GM12875 (cell line): Measurements from ENCODE around the gene SPDYE4.
"Not testable (repeated sequence)": the region's sequence is repeated elsewhere in the genome, so short reads cannot be mapped to it uniquely, and the experiment has no call there.

Source experiments
- H3K4me3 ChIP-seq: one replicate; pipeline ENCODE4 v1.5.1; 2011; ENCODE audit warnings: low read depth, low read length, control low read depth
- TF ChIP-seq, protein P1 (sequence below): IDR thresholded peaks from 2 replicates; pipeline ENCODE4 v1.5.1; 2011; ENCODE audit warnings: low read depth, mild to moderate bottlenecking, control low read depth, inconsistent platforms, low read length, moderate library complexity, borderline replicate concordance; ENCODE audit not compliant: insufficient read depth

The SPDYE4 gene, protein sequence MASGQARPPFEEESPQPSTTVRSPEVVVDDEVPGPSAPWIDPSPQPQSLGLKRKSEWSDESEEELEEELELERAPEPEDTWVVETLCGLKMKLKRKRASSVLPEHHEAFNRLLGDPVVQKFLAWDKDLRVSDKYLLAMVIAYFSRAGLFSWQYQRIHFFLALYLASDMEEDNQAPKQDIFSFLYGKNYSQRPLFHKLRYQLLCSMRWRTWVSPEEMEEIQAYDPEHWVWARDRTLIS

DNA sequence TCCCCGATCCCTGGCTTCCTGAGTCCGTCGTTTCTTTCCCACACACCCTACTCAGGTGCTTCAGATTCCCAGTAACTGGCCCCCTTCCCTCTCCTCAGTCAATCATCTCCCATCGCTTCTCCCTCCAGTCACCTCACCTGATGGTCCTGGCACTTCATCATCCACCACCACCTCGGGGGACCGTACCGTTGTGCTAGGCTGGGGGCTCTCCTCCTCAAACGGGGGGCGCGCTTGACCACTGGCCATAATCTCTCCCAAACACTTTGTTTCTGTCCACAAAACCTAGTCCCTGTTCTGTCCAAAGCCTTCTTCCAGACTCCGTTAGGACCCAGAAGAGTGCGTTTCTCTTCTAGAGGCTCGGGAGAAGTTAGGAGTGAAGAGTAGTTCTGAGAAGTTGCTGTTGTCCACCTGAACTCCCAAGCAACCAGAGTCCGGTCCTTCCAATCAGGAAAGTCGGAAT is at the start of gene SPDYE4:
TSS of gene SPDYE4 (minus strand) at position 410 of the 460 bp plus-strand sequence. CDS start at position 246, 164 bp downstream.
- TF ChIP-seq, protein P1, sequence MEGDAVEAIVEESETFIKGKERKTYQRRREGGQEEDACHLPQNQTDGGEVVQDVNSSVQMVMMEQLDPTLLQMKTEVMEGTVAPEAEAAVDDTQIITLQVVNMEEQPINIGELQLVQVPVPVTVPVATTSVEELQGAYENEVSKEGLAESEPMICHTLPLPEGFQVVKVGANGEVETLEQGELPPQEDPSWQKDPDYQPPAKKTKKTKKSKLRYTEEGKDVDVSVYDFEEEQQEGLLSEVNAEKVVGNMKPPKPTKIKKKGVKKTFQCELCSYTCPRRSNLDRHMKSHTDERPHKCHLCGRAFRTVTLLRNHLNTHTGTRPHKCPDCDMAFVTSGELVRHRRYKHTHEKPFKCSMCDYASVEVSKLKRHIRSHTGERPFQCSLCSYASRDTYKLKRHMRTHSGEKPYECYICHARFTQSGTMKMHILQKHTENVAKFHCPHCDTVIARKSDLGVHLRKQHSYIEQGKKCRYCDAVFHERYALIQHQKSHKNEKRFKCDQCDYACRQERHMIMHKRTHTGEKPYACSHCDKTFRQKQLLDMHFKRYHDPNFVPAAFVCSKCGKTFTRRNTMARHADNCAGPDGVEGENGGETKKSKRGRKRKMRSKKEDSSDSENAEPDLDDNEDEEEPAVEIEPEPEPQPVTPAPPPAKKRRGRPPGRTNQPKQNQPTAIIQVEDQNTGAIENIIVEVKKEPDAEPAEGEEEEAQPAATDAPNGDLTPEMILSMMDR, result no peak

DNA sequence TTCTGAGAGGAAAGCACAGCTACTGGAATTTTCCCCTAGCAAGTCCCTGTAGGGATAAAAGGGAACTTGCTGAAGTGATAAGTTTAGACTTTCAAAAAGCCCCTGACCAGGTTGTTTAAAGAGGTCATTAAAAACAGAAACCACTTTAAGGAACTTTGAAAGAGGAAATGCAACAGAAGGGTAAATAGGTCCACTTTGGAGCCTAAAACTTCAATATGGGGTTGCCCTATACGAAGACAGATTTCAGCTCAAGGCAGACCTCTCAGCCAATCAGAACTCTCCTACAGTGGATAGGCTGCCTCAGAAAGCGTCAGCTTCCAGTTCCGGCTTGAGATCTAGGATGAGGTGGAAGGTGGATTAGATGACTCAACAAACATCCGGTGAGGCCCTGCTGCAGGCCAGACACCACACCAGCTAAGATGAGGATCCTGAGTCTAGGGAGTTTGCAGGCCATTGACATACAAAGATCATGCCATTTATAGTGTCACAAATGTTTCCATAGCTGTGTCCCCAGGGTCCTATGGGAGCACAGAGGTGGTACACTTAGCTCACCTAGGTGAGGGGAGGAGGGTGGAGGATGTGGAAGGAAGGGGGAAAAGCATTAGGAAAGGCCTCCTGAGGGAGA is 48.7 kb upstream of the SPDYE4 start:
- no peak overlapping the region for H3K4me3 ChIP-seq
- TF ChIP-seq, protein P1, result no peak

More for the DNA sequence above, at the start of gene SPDYE4:
- H3K4me3 ChIP-seq, result no peak within 1 kb of the TSS

DNA sequence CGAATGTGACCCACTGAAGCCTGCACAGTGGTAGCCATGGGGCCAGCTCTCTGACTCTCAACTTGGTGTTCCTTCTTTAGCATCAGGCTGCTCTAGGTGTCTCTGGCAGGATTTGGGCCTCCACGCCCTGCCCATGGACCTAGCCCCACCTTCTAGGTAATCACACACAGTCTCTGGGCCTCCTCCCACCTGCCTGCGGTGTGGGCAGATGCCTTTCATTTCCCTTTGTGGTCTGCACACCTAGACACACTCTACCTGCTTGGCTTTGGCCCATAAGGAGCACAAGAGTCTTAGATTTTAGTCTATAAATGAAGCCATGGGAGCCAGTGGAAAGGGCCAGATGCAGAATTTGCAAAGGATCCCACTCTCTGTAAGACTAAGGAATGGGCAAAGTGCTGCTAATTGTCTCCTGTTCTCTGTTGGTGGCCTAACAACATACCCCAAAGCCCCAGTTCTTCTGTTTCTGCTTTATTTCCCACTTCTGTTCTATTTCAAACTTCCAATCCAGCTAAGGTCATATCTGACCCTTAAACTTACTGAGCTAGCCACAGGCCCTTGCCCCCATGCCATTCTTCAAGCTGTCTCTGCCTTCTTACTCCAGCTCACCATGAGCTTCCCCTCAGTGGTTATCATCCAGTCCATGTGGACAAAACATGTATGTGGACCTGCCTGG is 48.0 kb upstream of the SPDYE4 start:
- TF ChIP-seq, protein P1, result no peak
- H3K4me3 ChIP-seq, result no peak overlapping the region

DNA sequence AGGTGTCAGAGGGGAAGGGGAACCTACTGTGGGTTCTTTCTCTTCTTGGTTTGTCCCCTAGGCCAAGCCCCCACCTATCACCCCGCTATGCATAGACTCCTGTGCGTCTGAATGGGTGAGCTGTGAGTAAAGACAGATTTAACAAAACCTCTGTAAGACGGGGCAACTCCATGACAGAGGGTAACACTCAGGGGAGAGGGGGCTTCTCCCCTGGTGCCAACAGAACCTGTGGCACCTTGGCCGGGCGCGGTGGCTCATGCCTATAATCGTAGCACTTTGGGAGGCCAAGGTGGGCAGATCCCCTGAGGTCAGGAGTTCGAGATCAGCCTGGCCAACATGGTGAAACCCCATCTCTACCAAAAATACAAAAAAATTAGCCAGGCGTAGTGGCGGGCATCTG is 47.0 kb upstream of the SPDYE4 start:
- H3K4me3 ChIP-seq, result not testable (repeated sequence)

DNA sequence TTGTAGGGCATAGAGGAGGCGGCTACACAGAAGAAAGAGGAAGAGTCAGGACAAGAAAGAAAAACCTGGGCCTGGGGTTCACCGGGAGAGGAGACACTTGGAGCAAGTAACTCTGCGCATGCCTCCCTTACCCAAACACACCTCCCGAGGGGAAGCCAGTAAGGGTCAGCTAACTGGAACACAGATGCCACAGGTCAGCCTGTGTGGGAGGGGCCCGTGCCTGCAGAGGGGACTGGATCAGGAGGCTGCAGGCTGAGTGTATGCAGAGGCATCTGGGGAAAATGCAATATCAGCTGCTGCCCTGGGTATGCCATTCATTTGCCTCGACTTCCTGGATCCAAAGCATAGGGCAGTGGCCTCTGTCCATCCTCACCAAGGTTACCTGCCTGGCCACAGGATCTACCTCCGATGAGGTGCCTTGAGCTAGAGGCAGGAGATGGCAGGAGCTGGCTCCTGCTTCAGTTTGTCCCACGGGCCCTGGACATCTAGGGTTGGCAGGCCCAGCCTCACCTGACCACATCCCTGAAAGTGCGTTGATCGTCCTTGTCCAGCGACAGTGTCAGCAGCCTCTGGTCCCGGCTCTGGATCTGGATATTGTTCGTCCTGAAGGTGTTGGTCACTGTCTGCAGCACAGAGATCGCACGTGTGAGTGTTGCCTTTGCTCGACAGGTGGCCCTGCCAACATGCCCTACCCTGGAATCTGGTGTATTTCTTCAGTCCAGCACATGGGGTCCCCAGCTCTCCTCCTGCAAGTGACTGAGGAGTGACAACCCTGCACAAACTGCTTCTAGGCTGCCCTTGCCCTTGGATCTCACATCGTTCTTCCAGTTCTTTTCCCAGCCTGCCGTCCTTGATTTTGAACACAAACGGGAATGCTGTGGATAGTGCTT is 45.4 kb upstream of the SPDYE4 start:
- H3K4me3 ChIP-seq, result no peak overlapping the region
- TF ChIP-seq, protein P1, result no peak

DNA sequence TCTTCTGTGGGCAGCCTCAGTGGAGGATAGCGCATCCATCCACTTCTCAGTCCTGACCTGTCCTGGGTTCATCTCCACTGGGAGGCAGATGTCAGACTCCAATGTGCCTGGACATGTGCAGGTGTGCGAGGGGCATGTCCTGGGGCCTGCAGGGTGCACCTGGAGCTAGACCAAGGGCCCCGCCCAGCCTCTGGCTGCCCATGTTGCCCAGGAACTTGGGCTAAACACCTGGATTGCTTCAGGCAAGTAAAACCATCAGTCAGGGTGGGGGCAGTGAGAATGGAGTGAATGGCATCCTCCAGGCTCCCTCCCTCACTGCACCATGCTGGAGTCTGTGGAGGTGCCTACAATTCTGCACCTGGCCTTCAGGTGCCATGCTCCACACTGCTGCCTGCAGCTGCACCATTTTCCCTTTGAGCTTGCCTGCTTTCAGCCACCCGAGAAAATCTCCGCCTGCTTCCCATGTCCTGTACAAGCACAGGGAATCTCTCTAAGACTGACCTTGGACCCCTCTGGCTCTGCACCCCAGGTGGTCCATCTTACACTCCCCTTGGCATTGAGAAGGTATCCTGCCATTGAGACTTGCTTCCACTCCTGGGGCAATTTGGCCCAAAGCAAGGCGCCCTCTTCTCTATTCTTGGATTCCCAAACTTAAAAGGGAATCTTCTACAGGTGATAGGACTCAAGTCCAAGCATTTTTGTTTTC is 42.9 kb upstream of the SPDYE4 start:
- H3K4me3 ChIP-seq, result no peak overlapping the region
- TF ChIP-seq, protein P1, result no peak
